Activated B cell treated with CpG ODN at 0.5 μM for 24 hours (primary cell): Measurements from ENCODE around the gene SCAMP2. TPM values are rescaled to one million over a fixed set of nuclear protein-coding genes. Genes with fewer than 3 reads are reported as not detected.
A peak's percentile ranks its signal among the peaks of the same experiment; 100 is the strongest.

Experiments used
- ATAC-seq: fragments of 200-7000 bp; cut with Tn5 transposase; one replicate; pipeline ENCODE4 v1.10.0; 2021; ENCODE audit warnings: low read depth, mild to moderate bottlenecking, moderate library complexity
- CTCF ChIA-PET: fragments of 350-600 bp; sonication (Branson Sonifier 250); formaldehyde crosslinking; loops from one replicate; lab custom pipeline; 2021; ENCODE audit warnings: antibody characterized with exemption; lab: Charles Lee
- POLR2A ChIA-PET: fragments of 350-600 bp; sonication (Branson Sonifier 250); formaldehyde crosslinking; loops from one replicate; lab custom pipeline; 2021; ENCODE audit warnings: antibody characterized with exemption; lab: Charles Lee
- DNase-seq: peaks from one replicate; pipeline ENCODE4 v3.0.0; 2022
- H3K27ac Mint-ChIP-seq: one replicate; pipeline ENCODE4 v1.8.0; 2020; ENCODE audit warnings: mixed read lengths
- H3K27me3 Mint-ChIP-seq: one replicate; pipeline ENCODE4 v1.8.0; 2021; ENCODE audit warnings: mixed read lengths
- H3K36me3 Mint-ChIP-seq: one replicate; pipeline ENCODE4 v1.8.0; 2021; ENCODE audit warnings: low read depth, mixed read lengths
- H3K4me1 Mint-ChIP-seq: one replicate; pipeline ENCODE4 v1.8.0; 2021; ENCODE audit warnings: mixed read lengths
- H3K4me3 Mint-ChIP-seq: one replicate; pipeline ENCODE4 v1.8.0; 2020; ENCODE audit warnings: mild to moderate bottlenecking, mixed read lengths
- H3K9me3 Mint-ChIP-seq: one replicate; pipeline ENCODE4 v1.8.0; 2020; ENCODE audit warnings: mixed read lengths
- CTCF ChIP-seq: fragments of 200-600 bp; IDR thresholded peaks from one replicate; pipeline ENCODE4 v1.8.0; 2022; ENCODE audit warnings: antibody characterized with exemption, mild to moderate bottlenecking
- intact Hi-C: fragments of 100-400 bp; cut with micrococcal nuclease; formaldehyde crosslinking; loops from one replicate; pipeline ENCODE4 v1.15.1; 2024
- total RNA-seq: library from RNA; stranded (reverse); gene quantifications from 2 replicates; pipeline ENCODE4 v1.2.3, GENCODE V29; 2022

Gene SCAMP2
- total RNA-seq, 1 donor from 2014 or later = 112 TPM

DNA sequence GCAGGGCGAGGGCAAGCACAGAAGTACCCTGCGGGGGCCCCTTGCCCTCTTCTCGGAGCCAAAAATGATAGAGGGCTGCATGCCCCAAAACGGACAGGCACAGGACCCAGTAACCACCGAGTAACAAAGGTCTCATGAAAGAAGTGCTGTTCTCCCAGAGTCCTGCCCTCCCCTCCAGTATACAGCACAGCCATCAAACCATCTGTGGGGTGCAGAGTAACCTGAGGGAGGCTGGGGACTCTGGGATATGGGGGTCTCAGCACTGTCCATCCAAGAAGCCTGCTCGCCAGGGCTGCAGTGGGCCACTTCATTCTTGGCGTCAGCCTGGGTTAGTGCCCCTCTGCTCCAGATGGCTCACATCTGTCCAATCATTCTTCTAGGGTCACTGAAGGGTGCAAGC is 36.3 kb downstream of the SCAMP2 start:
- TF ChIP-seq CTCF = no peak
- Mint-ChIP-seq H3K36me3 (peaks cover 28% of the 10 kb centered on the region), H3K9me3 (no peaks in the 10 kb centered on the region), H3K27me3 (no peaks in the 10 kb centered on the region), H3K4me1 (peaks cover 21% of the 10 kb centered on the region), H3K27ac (no peak overlapping the region), H3K4me3 (no peak overlapping the region)
- DNase-seq (no peak), ATAC-seq (no peak)
- intact Hi-C loops = no loop called here
- ChIA-PET CTCF (interaction anchor here (0.7 to 2.4 kb wide), 5 partner anchors 18 to 202 kb away, joined by 3 to 13 read pairs (median 3); no protein-coding TSS in a partner anchor), POLR2A (interaction anchor here (1.2 kb wide), 1 partner anchor 56 kb away, joined by 3 read pairs; no protein-coding TSS in a partner anchor)

GRCh38 chr15:74835312-74835823 is 37.8 kb downstream of the SCAMP2 start:
- ATAC-seq = peak; percentile 71
- Mint-ChIP-seq H3K4me1 (peaks cover 11% of the 10 kb centered on the region), H3K36me3 (peaks cover 23% of the 10 kb centered on the region), H3K9me3 (no peaks in the 10 kb centered on the region), H3K27ac (no peak overlapping the region), H3K4me3 (no peak overlapping the region), H3K27me3 (no peaks in the 10 kb centered on the region)
- ChIA-PET POLR2A (interaction anchor here (0.7 kb wide), 1 partner anchor 58 kb away, joined by 7 read pairs; no protein-coding TSS in a partner anchor), CTCF (interaction anchor here (0.8 to 2.4 kb wide), 5 partner anchors 16 to 67 kb away, joined by 3 to 13 read pairs (median 4); no protein-coding TSS in a partner anchor)
- DNase-seq = peak; percentile 47
- intact Hi-C loops = loop anchor here (2.0 kb wide), 4 partner anchors 35 to 201 kb away; no protein-coding TSS in a partner anchor
- TF ChIP-seq CTCF = no peak

GRCh38 chr15:74833376-74834107 is 39.6 kb downstream of the SCAMP2 start:
- intact Hi-C loops = loop anchor here (2.0 kb wide), 4 partner anchors 33 to 199 kb away; no protein-coding TSS in a partner anchor
- CTCF ChIA-PET = interaction anchor here (1.1 kb wide), 1 partner anchor 62 kb away, joined by 4 read pairs; no protein-coding TSS in a partner anchor
- no peak for ATAC-seq

GRCh38 chr15:74832826-74833225 is 40.3 kb downstream of the SCAMP2 start:
- Mint-ChIP-seq H3K36me3 (peaks cover 14% of the 10 kb centered on the region), H3K27ac (no peak overlapping the region), H3K4me1 (peaks cover 11% of the 10 kb centered on the region), H3K9me3 (no peaks in the 10 kb centered on the region), H3K4me3 (no peak overlapping the region), H3K27me3 (peaks cover 8% of the 10 kb centered on the region)
- ChIA-PET POLR2A (interaction anchor here (0.6 kb wide), 1 partner anchor 59 kb away, joined by 4 read pairs; no protein-coding TSS in a partner anchor), CTCF (interaction anchor here (1.1 kb wide), 1 partner anchor 62 kb away, joined by 4 read pairs; no protein-coding TSS in a partner anchor)
- DNase-seq = no peak
- intact Hi-C loops = no loop called here
- no peak for TF ChIP-seq CTCF
- no peak for ATAC-seq

More at GRCh38 chr15:74833376-74834107, 39.6 kb downstream of the SCAMP2 start:
- Mint-ChIP-seq H3K36me3 (peaks cover 14% of the 10 kb centered on the region), H3K4me3 (no peak overlapping the region), H3K9me3 (no peaks in the 10 kb centered on the region), H3K27ac (no peak overlapping the region), H3K27me3 (peaks cover under 1% of the 10 kb centered on the region), H3K4me1 (peaks cover 11% of the 10 kb centered on the region)
- no peak for DNase-seq
- POLR2A ChIA-PET = interaction anchor here (0.6 kb wide), 1 partner anchor 60 kb away, joined by 4 read pairs; no protein-coding TSS in a partner anchor
- TF ChIP-seq CTCF = no peak
